ENCODE data around the gene IFNA10. TPM values are rescaled to one million over a fixed set of nuclear protein-coding genes. Genes with fewer than 3 reads are reported as not detected.
A peak's percentile ranks its signal among the peaks of the same experiment; 100 is the strongest.
"Not testable (repeated sequence)": the region's sequence is repeated elsewhere in the genome, so short reads cannot be mapped to it uniquely, and the experiment has no call there.

The IFNA10 gene
- total RNA-seq, 1 donor from 2014 or later: not detected

DNA sequence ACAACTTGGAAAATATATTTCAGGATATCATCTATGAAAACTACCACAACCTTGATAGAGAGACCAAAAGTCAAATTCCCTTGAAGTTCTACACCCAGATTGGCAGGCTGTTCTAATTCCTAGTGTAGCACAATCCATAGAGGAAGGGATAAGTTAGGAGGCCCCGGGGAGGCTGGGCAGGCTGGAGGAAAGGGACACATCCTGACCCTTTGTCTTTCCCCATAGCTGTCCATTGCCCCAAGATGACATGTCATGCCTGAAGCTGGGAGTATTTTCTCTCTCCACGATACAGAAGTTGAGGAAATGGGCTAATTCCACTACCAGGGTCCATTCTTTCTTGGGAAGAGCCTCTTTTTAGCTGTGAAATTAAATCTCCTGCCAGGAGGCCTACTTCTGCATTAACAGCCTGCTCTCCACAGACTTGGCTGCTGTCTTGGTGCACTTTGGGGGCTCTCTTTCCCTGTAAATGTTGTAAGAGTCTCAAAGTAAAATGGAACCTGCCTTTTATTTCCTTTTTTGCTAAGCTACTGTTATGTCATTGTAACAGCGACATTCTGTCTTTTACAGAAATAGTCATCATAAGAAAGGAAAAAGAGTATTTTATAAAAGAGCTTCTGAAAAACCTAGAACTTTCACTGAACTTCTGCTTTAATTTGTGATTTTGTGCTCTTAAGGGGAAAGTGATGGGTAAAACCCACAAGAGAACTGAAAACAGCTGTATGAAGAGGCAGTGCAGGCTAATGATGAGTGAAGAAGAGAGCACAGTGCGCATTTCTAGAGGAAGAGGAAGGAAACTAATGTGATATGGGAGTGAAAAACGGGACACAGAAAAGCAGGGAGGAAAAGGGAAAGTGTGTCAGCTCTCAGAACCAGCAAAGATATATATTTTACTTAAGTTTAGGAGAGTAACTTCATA lies 6.7 kb upstream of the IFNA10 start:
- not testable (repeated sequence) for H3K4me1 Mint-ChIP-seq (ENCODE audit: unreplicated experiment); H3K27ac Mint-ChIP-seq; H3K4me3 Mint-ChIP-seq; H3K9me3 Mint-ChIP-seq; H3K36me3 Mint-ChIP-seq; DNase-seq (ENCODE audit: extremely low spot score, unreplicated experiment)
- TF ChIP-seq, protein P1, sequence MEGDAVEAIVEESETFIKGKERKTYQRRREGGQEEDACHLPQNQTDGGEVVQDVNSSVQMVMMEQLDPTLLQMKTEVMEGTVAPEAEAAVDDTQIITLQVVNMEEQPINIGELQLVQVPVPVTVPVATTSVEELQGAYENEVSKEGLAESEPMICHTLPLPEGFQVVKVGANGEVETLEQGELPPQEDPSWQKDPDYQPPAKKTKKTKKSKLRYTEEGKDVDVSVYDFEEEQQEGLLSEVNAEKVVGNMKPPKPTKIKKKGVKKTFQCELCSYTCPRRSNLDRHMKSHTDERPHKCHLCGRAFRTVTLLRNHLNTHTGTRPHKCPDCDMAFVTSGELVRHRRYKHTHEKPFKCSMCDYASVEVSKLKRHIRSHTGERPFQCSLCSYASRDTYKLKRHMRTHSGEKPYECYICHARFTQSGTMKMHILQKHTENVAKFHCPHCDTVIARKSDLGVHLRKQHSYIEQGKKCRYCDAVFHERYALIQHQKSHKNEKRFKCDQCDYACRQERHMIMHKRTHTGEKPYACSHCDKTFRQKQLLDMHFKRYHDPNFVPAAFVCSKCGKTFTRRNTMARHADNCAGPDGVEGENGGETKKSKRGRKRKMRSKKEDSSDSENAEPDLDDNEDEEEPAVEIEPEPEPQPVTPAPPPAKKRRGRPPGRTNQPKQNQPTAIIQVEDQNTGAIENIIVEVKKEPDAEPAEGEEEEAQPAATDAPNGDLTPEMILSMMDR (conservative IDR thresholded peaks at IDR 0.05): peak; percentile 57
- peaks cover 11% of the 10 kb centered on the region for H3K27me3 Mint-ChIP-seq

DNA sequence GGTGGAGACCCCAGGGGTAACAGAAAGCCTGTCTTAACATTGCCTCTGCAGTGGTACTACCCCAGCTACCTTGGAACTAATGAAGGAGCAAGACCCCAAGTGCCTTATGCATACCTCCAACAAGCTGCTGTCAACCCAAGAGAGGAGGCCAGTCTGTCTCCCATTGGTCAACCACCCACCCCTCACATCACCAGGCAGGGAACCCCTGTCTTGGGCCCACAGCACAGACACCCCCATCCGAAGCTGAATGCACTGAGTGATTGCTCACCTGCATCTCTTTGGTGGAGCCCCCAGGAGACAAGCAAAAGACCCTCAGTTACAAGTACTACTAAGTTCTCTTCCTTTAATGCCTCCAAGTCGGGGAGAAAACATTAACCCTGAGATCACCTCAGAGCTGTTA lies 5.2 kb upstream of the IFNA10 start:
- H3K27me3 Mint-ChIP-seq: peaks cover 11% of the 10 kb centered on the region
- not testable (repeated sequence) for H3K9me3 Mint-ChIP-seq; H3K36me3 Mint-ChIP-seq; H3K4me1 Mint-ChIP-seq (ENCODE audit: unreplicated experiment); H3K4me3 Mint-ChIP-seq; H3K27ac Mint-ChIP-seq
- peak; percentile 62 for DNase-seq (ENCODE audit: extremely low spot score, unreplicated experiment)

DNA sequence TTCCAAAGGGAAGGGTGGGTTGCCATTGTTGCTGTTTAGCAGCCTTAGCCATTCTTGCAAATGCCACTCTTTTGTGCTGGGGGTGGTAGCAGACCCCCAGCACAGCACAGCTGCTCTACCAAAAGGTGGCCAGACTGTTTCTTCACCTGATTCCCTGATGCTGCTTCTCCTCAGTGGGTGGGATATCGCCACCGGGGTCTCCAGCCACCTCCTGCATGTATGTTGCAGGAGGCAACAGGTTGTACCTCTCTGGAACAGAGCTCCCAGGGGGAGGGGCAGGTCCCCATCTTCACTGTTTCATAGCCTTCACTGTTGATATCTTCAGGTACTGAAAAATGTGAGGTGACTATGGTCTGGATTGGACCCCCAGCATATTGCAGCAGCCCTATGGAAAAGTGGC lies 3.8 kb upstream of the IFNA10 start:
- not testable (repeated sequence) for H3K9me3 Mint-ChIP-seq; H3K27me3 Mint-ChIP-seq; H3K27ac Mint-ChIP-seq; DNase-seq (ENCODE audit: extremely low spot score, unreplicated experiment); H3K4me1 Mint-ChIP-seq (ENCODE audit: unreplicated experiment); H3K36me3 Mint-ChIP-seq; H3K4me3 Mint-ChIP-seq

DNA sequence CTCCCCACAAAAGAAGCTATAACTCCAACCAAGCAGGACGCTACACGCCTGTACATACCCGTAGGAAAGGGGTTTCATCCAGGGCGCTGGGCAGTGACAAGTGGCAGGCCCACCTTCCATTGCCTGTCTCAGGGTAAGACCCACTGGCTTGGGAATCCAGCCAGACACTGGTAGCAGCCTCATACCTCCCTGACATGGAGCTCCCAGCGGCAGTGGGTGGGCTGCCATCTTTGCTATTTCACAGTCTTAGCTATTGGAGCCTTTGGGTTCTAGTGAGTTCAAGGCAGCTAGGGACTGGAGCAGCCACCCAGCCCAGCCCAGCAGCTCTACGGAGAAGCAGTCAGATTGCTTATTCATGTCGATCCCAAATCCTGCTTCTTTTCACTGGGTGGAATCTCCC lies 3.4 kb upstream of the IFNA10 start:
- no peaks in the 10 kb centered on the region for H3K9me3 Mint-ChIP-seq

DNA sequence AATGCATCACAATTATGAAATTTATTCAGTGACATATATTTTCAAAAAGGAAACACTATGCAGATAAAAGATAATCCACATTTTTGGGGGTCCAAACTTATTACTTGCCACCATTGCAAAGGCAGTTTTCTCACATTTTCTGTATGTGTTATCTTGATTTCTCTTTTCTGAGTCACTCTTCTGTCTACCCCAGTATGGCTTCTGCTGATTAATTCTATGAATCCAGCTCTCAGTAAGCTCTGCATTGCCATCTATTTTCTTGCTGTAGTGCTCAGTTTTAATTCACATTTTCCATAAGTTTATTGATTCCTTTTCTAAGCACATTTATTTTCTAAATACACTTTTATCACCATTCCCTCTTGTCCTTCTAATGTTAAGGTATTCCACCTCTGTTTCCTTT lies 1.7 kb downstream of the IFNA10 start:
- H3K27me3 Mint-ChIP-seq: peaks cover 11% of the 10 kb centered on the region
- no peaks in the 10 kb centered on the region for H3K36me3 Mint-ChIP-seq
- H3K27ac Mint-ChIP-seq: no peak overlapping the region
- no peak overlapping the region for H3K4me3 Mint-ChIP-seq
- H3K4me1 Mint-ChIP-seq (ENCODE audit: unreplicated experiment): no peaks in the 10 kb centered on the region
- H3K9me3 Mint-ChIP-seq: no peaks in the 10 kb centered on the region
- no peak for DNase-seq (ENCODE audit: extremely low spot score, unreplicated experiment)
- TF ChIP-seq, protein P1 (conservative IDR thresholded peaks at IDR 0.05): no peak

More for the DNA sequence above, 3.4 kb upstream of the IFNA10 start:
- Mint-ChIP-seq H3K4me3 (no peak overlapping the region), H3K36me3 (no peaks in the 10 kb centered on the region), H3K27ac (no peak overlapping the region), H3K27me3 (peaks cover 3% of the 10 kb centered on the region), H3K4me1 (ENCODE audit: unreplicated experiment) (no peaks in the 10 kb centered on the region)
- TF ChIP-seq, protein P1 (conservative IDR thresholded peaks at IDR 0.05): no peak
- DNase-seq (ENCODE audit: extremely low spot score, unreplicated experiment): no peak

DNA sequence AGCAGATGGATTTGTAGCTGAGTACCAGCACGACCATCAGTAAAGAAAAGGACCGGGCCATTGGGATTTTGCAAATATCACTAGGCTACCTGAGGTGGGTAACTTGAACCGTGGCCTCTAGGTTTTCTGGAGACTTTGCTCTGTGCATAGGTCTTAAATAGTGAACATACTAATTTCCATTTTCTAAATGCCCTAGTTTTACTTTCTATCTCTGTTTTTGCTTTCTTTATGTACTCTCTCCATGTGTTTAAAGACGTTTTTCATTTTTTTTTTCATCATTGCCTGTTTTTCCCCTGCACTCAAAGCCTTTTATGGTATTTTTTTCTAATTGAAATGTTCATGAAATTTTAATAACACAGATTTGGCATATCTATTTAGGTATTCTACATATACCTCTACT lies 4.8 kb downstream of the IFNA10 start, which contains the start of gene IFNA7:
Gene IFNA7 (minus strand): TSS at position 101 of the 400 bp plus-strand sequence. CDS start 40 bp downstream, at position 61.
- not testable (repeated sequence) for DNase-seq (ENCODE audit: extremely low spot score, unreplicated experiment); H3K36me3 Mint-ChIP-seq; H3K4me1 Mint-ChIP-seq (ENCODE audit: unreplicated experiment); H3K27ac Mint-ChIP-seq; H3K9me3 Mint-ChIP-seq; H3K4me3 Mint-ChIP-seq
- peaks cover 11% of the 10 kb centered on the region for H3K27me3 Mint-ChIP-seq

Data from type B pancreatic cell (in vitro differentiated cells).